SK-N-SH (cell line): ENCODE measurements around the gene KSR2. TPM values are rescaled to one million over a fixed set of nuclear protein-coding genes. Genes with fewer than 3 reads are reported as not detected.

Source experiments
- CTCF ChIA-PET: fragments of 300-600, 350-600 bp; formaldehyde crosslinking; extraction: SDS; loops from one replicate; lab custom pipeline; 2021; lab: Yijun Ruan, JAX
- POLR2A ChIA-PET: fragments of 350-600 bp; sonication (Branson Sonifier 250); formaldehyde crosslinking; extraction: SDS; loops from one replicate; lab custom pipeline; 2020; ENCODE audit warnings: antibody characterized with exemption, inconsistent platforms; lab: Yijun Ruan, JAX
- DNase-seq: peaks from one replicate; pipeline ENCODE4 v3.0.0; 2012
- H2AFZ ChIP-seq: fragments of 200-600 bp; sonication (generic); 2 replicates; pipeline ENCODE4 v1.8.1; 2016; ENCODE audit warnings: antibody characterized with exemption, mild to moderate bottlenecking, low read depth
- H3F3A ChIP-seq: fragments of 200-600 bp; sonication (generic); replicated peaks from 2 replicates; pipeline ENCODE3; 2016; ENCODE audit warnings: antibody characterized with exemption, mild to moderate bottlenecking; ENCODE audit not compliant: insufficient read depth
- H3K27ac ChIP-seq, 2 experiments: fragments of 200-500 bp in 1 of 2; fragments of 200-600 bp in 1 of 2; sonication (Bioruptor generic) in 1 of 2; sonication (generic), shearing (Covaris generic) in 1 of 2; 2 replicates each; pipeline versions ENCODE4 v1.5.1 to v1.6.1; 2014 to 2016; ENCODE audit warnings: low read depth in 2 of 2, inconsistent platforms in 1 of 2, low read length in 1 of 2, mild to moderate bottlenecking in 1 of 2, mixed read lengths in 1 of 2
- H3K27me3 ChIP-seq: fragments of 200-600 bp; sonication (generic), shearing (Covaris generic); 2 replicates; pipeline ENCODE4 v1.6.1; 2016; ENCODE audit warnings: mixed run types; ENCODE audit not compliant: insufficient read depth
- H3K36me3 ChIP-seq, 2 experiments: fragments of 200-500 bp in 1 of 2; fragments of 200-600 bp in 1 of 2; sonication (Bioruptor generic) in 1 of 2; sonication (generic) in 1 of 2; replicated peaks in 1 of 2; 2 replicates each; pipeline versions ENCODE3 to v1.5.1; 2014 to 2016; ENCODE audit warnings: low read length in 1 of 2, mild to moderate bottlenecking in 1 of 2; ENCODE audit not compliant: insufficient read depth in 2 of 2, control insufficient read depth in 1 of 2
- H3K4me1 ChIP-seq, 2 experiments: fragments of 200-500 bp in 1 of 2; fragments of 200-600 bp in 1 of 2; sonication (Bioruptor generic) in 1 of 2; sonication (generic), shearing (Covaris generic) in 1 of 2; 2 replicates each; pipeline versions ENCODE4 v1.5.1 to v1.6.1; 2014 to 2016; ENCODE audit warnings: low read depth in 1 of 2, low read length in 1 of 2, mixed run types in 1 of 2; ENCODE audit not compliant: insufficient read depth in 2 of 2, control insufficient read depth in 1 of 2
- H3K4me2 ChIP-seq: fragments of 200-600 bp; sonication (generic), shearing (Covaris generic); 2 replicates; pipeline ENCODE4 v1.6.1; 2017; ENCODE audit warnings: mixed run types
- H3K4me3 ChIP-seq, 2 experiments: fragments of 200-500 bp in 1 of 2; fragments of 200-600 bp in 1 of 2; sonication (Bioruptor generic) in 1 of 2; sonication (generic), shearing (Covaris generic) in 1 of 2; 2 replicates each; pipeline versions ENCODE4 v1.5.1 to v1.8.1; 2014 to 2016; ENCODE audit warnings: low read depth in 2 of 2, inconsistent platforms in 1 of 2, low read length in 1 of 2, mild to moderate bottlenecking in 1 of 2, mixed read lengths in 1 of 2, moderate library complexity in 1 of 2
- H3K79me2 ChIP-seq: fragments of 200-600 bp; sonication (generic); 2 replicates; pipeline ENCODE4 v1.8.1; 2017; ENCODE audit warnings: mild to moderate bottlenecking; ENCODE audit not compliant: insufficient read depth
- H3K9ac ChIP-seq: fragments of 200-600 bp; sonication (generic); 2 replicates; pipeline ENCODE4 v1.6.1; 2017; ENCODE audit warnings: mixed run types
- H3K9me2 ChIP-seq: fragments of 200-600 bp; sonication (generic); 2 replicates; pipeline ENCODE4 v1.6.1; 2017; ENCODE audit warnings: mixed run types
- H3K9me3 ChIP-seq: fragments of 200-600 bp; sonication (generic); 2 replicates; pipeline ENCODE4 v1.6.1; 2017; ENCODE audit warnings: mixed run types, mild to moderate bottlenecking, moderate library complexity
- H4K20me1 ChIP-seq: fragments of 200-600 bp; sonication (generic); 2 replicates; pipeline ENCODE4 v1.6.1; 2017; ENCODE audit warnings: mild to moderate bottlenecking, mixed run types; ENCODE audit not compliant: insufficient read depth
- FOXM1 ChIP-seq: IDR thresholded peaks from 2 replicates; pipeline ENCODE4 v1.4.0; 2012; ENCODE audit warnings: low read depth, mild to moderate bottlenecking
- JUND ChIP-seq: IDR thresholded peaks from 2 replicates; pipeline ENCODE4 v1.4.0; 2012
- TEAD4 ChIP-seq: IDR thresholded peaks from 2 replicates; pipeline ENCODE4 v1.4.0; 2012; ENCODE audit warnings: mild to moderate bottlenecking, borderline replicate concordance; ENCODE audit not compliant: insufficient read depth
- YY1 ChIP-seq: IDR thresholded peaks from 2 replicates; pipeline ENCODE4 v1.4.0; 2012; ENCODE audit warnings: low read depth, mild to moderate bottlenecking
- WGBS: methylation state at CpG from one replicate; pipeline ENCODE4 v1.1.6; 2017; ENCODE audit warnings: low lambda C conversion rate; 5-methylcytosine and 5-hydroxymethylcytosine counted together
- polyA plus RNA-seq, 3 experiments: library from polyadenylated mRNA; depleted of rRNA; stranded (reverse); fragments of >200 nt; gene quantifications; 2 replicates each; pipeline ENCODE4 v1.2.3, GENCODE V29; 2012
- TF ChIP-seq, protein P1 (sequence below): fragments of 150-350 bp; IDR thresholded peaks from 2 replicates; pipeline ENCODE4 v1.6.1; 2017; ENCODE audit warnings: antibody characterized with exemption, low read length, low read depth, borderline replicate concordance
- TF ChIP-seq, protein P2 (sequence below): IDR thresholded peaks from 2 replicates; pipeline ENCODE4; 2012
- TF ChIP-seq, protein P3 (sequence below): IDR thresholded peaks from 2 replicates; pipeline ENCODE4 v1.4.0; 2012; ENCODE audit warnings: low read depth

Gene KSR2
- polyA plus RNA-seq, 1 of the 3 experiments (the other 2 are of a cell fraction) = 0.12 TPM

DNA sequence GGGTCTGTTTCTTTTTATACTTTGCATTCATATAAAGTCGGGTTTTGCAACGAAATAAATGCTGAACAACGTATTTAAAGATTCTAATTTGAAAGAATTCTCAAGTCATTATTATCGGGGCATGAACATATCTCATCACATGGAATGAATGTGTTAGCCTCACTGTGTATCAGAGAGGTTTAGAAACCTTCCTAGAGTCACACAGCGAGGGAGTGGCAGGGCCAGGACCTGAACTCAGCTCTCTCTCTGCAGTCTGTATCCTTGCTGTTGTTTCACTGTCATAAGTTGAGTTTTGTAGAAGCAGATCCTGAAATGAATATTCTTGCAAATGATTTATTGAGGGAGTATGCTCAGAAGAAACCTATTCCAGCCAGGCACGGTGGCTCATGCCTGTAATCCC is 398.2 kb downstream of the KSR2 start:
- CTCF ChIA-PET = no interaction called here
- H2AFZ ChIP-seq = no peak overlapping the region
- TF ChIP-seq, protein P1, sequence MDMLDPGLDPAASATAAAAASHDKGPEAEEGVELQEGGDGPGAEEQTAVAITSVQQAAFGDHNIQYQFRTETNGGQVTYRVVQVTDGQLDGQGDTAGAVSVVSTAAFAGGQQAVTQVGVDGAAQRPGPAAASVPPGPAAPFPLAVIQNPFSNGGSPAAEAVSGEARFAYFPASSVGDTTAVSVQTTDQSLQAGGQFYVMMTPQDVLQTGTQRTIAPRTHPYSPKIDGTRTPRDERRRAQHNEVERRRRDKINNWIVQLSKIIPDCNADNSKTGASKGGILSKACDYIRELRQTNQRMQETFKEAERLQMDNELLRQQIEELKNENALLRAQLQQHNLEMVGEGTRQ = no peak
- TF ChIP-seq, protein P2, sequence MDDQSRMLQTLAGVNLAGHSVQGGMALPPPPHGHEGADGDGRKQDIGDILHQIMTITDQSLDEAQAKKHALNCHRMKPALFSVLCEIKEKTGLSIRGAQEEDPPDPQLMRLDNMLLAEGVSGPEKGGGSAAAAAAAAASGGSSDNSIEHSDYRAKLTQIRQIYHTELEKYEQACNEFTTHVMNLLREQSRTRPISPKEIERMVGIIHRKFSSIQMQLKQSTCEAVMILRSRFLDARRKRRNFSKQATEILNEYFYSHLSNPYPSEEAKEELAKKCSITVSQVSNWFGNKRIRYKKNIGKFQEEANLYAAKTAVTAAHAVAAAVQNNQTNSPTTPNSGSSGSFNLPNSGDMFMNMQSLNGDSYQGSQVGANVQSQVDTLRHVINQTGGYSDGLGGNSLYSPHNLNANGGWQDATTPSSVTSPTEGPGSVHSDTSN = no peak
- TF ChIP-seq, all 33 proteins: peak for 0
- Histone ChIP-seq H3K79me2 (no peaks in the 10 kb centered on the region), H3K27ac (no peak overlapping the region), H3K4me1 (peaks cover 0 to 7% of the 10 kb centered on the region in 2 experiments; a peak in 1 of 4 replicates), H3K27me3 (no peaks in the 10 kb centered on the region), H3F3A (no peaks in the 10 kb centered on the region), H4K20me1 (no peaks in the 10 kb centered on the region), H3K9me3 (no peaks in the 10 kb centered on the region), H3K9ac (no peak overlapping the region), H3K36me3 (no peaks in the 10 kb centered on the region), H3K9me2 (no peaks in the 10 kb centered on the region), H3K4me2 (no peak overlapping the region), H3K4me3 (no peak overlapping the region)
- 69% methylated on average over 6 of the region's 6 CpGs for WGBS
- no peak for DNase-seq
- POLR2A ChIA-PET = no interaction called here

DNA sequence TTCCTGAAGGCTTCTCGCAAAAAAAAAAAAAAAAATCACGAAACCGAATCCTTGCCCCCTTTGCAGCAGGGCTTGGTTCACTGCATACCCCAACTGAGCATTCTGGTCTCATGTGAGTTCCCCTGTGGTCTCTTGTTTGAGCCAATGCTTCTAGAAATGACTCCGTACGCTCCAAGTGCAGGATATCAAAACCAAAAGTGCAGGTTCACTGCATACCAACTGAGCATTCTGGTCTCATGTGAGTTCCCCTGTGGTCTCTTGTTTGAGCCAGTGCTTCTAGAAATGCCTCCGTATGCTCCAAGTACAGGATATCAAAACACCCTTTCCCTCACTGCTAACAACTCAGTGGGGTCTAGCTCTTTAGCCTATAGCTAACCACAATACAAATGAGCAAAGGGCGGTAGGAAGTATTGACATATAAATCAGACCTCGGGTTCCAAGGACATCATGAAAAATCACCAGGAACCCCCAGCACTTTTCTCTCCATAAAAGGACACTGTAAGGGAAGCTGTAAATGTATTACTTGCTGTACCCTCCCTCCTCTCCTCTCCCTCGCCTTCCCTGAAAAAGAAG is 401.1 kb downstream of the KSR2 start:
- no peaks in the 10 kb centered on the region for H3K27me3 ChIP-seq
- ChIA-PET POLR2A (no interaction called here), CTCF (interaction anchor here (0.9 to 2.1 kb wide), 4 partner anchors 20 to 270 kb away, joined by 3 to 6 read pairs (median 4); no protein-coding TSS in a partner anchor)
- no peaks in the 10 kb centered on the region for H4K20me1 ChIP-seq
- no peaks in the 10 kb centered on the region for H3K9me3 ChIP-seq
- H3K4me3 ChIP-seq = no peak overlapping the region
- H3K27ac ChIP-seq = no peak overlapping the region
- H3K79me2 ChIP-seq = no peaks in the 10 kb centered on the region
- WGBS = 74% methylated on average over 9 of the region's 9 CpGs
- no peaks in the 10 kb centered on the region for H3F3A ChIP-seq
- H3K36me3 ChIP-seq = no peaks in the 10 kb centered on the region
- no peak overlapping the region for H2AFZ ChIP-seq
- no peak for DNase-seq
- TF ChIP-seq TEAD4 = no peak
- TF ChIP-seq FOXM1 = no peak
- TF ChIP-seq YY1 = no peak
- TF ChIP-seq, protein P3, sequence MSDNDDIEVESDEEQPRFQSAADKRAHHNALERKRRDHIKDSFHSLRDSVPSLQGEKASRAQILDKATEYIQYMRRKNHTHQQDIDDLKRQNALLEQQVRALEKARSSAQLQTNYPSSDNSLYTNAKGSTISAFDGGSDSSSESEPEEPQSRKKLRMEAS = no peak
- TF ChIP-seq, protein P2 = no peak
- TF ChIP-seq JUND = no peak
- no peak overlapping the region for H3K4me2 ChIP-seq
- no peak overlapping the region for H3K9ac ChIP-seq
- peaks cover 0 to 1% of the 10 kb centered on the region in 2 experiments; a peak in 1 of 4 replicates for H3K4me1 ChIP-seq
- H3K9me2 ChIP-seq = no peaks in the 10 kb centered on the region
